ENCODE data around the gene GRIA4.

GRIA4 gene

GRCh38 chr11:106017093-106017492, 407.2 kb downstream of the GRIA4 start:
- DNase-seq (ENCODE audit: low read depth): no peak
- no peak overlapping the region for H3K4me3 ChIP-seq (ENCODE audit: control insufficient read depth, low read depth, low read length)
- TF ChIP-seq CTCF (IDR thresholded peaks at IDR 0.05; ENCODE audit: control insufficient read depth, insufficient read depth, low read depth, low read length, missing control alignments): no peak

GRCh38 chr11:106021181-106021966, 411.5 kb downstream of the GRIA4 start:
- no peak for TF ChIP-seq CTCF (IDR thresholded peaks at IDR 0.05; ENCODE audit: control insufficient read depth, insufficient read depth, low read depth, low read length, missing control alignments)
- DNase-seq (ENCODE audit: low read depth): peak; percentile 85
- peak overlapping the region; percentile 95 for H3K4me3 ChIP-seq (ENCODE audit: control insufficient read depth, low read depth, low read length)

- H3K4me3 ChIP-seq (ENCODE audit: control insufficient read depth, low read depth, low read length): peak within 1 kb of the TSS; percentile 95
- DNase-seq (ENCODE audit: low read depth): peak; percentile 98
- no peak for TF ChIP-seq CTCF (IDR thresholded peaks at IDR 0.05; ENCODE audit: control insufficient read depth, insufficient read depth, low read depth, low read length, missing control alignments)
Measured at GRCh38 chr11:106021967-106022794, 412.3 kb downstream of the GRIA4 start, which contains the start of gene MSANTD4. TSS of gene MSANTD4 (minus strand) at chr11:106022240. CDS start at chr11:106010917, 11,323 bp downstream.

GRCh38 chr11:106022795-106023275, 413.0 kb downstream of the GRIA4 start:
- DNase-seq (ENCODE audit: low read depth): no peak
- no peak for TF ChIP-seq CTCF (IDR thresholded peaks at IDR 0.05; ENCODE audit: control insufficient read depth, insufficient read depth, low read depth, low read length, missing control alignments)
- H3K4me3 ChIP-seq (ENCODE audit: control insufficient read depth, low read depth, low read length): peak overlapping the region; percentile 57

GRCh38 chr11:106030609-106031008, 420.7 kb downstream of the GRIA4 start:
- H3K4me3 ChIP-seq (ENCODE audit: control insufficient read depth, low read depth, low read length): no peak overlapping the region
- no peak for TF ChIP-seq CTCF (IDR thresholded peaks at IDR 0.05; ENCODE audit: control insufficient read depth, insufficient read depth, low read depth, low read length, missing control alignments)
- DNase-seq (ENCODE audit: low read depth): no peak

- no peak for DNase-seq (ENCODE audit: low read depth)
- no peak for TF ChIP-seq CTCF (IDR thresholded peaks at IDR 0.05; ENCODE audit: control insufficient read depth, insufficient read depth, low read depth, low read length, missing control alignments)
- no peak overlapping the region for H3K4me3 ChIP-seq (ENCODE audit: control insufficient read depth, low read depth, low read length)
Measured at GRCh38 chr11:106031202-106031810, 421.4 kb downstream of the GRIA4 start.
